ENCODE results near the gene B3GALNT1. TPM values are rescaled to one million over a fixed set of nuclear protein-coding genes. Genes with fewer than 3 reads are reported as not detected.

B3GALNT1 gene
- total and polyA plus RNA-seq, 2 donors from 2014 or later = 18.0 to 25.7 TPM

DNA sequence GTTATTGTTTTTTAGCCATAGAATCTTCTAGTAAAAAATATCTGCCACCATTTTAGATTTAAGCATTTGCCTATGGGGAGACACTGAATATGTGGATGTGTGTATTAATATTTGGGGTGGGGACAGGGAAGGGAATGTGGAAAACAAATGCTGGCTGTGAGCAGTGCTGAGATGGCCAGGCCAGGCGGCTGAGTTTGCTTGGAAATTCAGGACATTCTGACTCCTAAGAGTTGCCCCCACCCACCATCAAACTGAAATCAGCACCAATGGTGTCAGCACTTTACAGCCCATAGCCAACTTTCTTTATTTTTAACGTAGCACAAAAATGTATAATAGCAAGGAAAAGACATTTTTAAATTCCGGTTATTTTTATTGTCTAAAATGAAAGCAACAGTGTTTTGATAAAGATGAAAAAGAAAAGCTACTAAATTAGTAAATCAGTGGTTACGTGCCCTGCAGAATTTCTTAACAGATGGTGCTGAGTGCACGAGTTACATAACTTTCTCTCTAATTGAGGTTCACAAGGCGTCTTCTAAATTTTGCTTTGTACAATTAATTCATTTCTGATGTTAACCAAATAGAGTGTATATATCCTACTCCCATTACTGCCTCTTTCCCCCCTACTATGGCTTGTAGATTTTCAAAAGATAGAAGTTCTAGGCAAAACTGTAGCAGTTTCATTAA, 34.0 kb downstream of the B3GALNT1 start:
- Histone ChIP-seq H3K9me3 (ENCODE audit: control insufficient read depth in 2 of 3, insufficient read depth in 1 of 3, low read length in 3 of 3) (no peaks in the 10 kb centered on the region), H3K4me1 (ENCODE audit: control insufficient read depth in 2 of 3, insufficient read depth in 2 of 3, low read depth in 1 of 3, low read length in 3 of 3) (peaks cover 0 to 13% (median 3%) of the 10 kb centered on the region in 3 donors), H3K9ac (ENCODE audit: low read length in 3 of 3) (no peak overlapping the region), H3K36me3 (ENCODE audit: control insufficient read depth in 2 of 3, insufficient read depth in 3 of 3, low read length in 3 of 3) (peaks cover 0 to 2% (median 0%) of the 10 kb centered on the region in 3 donors), H3K4me3 (ENCODE audit: low read length in 3 of 3) (no peak overlapping the region), H3K27me3 (ENCODE audit: control insufficient read depth, insufficient read depth, low read length) (no peaks in the 10 kb centered on the region), H3K27ac (ENCODE audit: low read depth in 2 of 2, low read length in 2 of 2) (no peak overlapping the region)
- no peak for FAIRE-seq
- intact Hi-C loops (cut with DNase I) = no loop called here
- TF ChIP-seq, protein P1, sequence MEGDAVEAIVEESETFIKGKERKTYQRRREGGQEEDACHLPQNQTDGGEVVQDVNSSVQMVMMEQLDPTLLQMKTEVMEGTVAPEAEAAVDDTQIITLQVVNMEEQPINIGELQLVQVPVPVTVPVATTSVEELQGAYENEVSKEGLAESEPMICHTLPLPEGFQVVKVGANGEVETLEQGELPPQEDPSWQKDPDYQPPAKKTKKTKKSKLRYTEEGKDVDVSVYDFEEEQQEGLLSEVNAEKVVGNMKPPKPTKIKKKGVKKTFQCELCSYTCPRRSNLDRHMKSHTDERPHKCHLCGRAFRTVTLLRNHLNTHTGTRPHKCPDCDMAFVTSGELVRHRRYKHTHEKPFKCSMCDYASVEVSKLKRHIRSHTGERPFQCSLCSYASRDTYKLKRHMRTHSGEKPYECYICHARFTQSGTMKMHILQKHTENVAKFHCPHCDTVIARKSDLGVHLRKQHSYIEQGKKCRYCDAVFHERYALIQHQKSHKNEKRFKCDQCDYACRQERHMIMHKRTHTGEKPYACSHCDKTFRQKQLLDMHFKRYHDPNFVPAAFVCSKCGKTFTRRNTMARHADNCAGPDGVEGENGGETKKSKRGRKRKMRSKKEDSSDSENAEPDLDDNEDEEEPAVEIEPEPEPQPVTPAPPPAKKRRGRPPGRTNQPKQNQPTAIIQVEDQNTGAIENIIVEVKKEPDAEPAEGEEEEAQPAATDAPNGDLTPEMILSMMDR (IDR thresholded peaks at IDR 0.05; ENCODE audit: borderline replicate concordance, extremely low read depth, insufficient read depth) = no peak
- no peak for DNase-seq

DNA sequence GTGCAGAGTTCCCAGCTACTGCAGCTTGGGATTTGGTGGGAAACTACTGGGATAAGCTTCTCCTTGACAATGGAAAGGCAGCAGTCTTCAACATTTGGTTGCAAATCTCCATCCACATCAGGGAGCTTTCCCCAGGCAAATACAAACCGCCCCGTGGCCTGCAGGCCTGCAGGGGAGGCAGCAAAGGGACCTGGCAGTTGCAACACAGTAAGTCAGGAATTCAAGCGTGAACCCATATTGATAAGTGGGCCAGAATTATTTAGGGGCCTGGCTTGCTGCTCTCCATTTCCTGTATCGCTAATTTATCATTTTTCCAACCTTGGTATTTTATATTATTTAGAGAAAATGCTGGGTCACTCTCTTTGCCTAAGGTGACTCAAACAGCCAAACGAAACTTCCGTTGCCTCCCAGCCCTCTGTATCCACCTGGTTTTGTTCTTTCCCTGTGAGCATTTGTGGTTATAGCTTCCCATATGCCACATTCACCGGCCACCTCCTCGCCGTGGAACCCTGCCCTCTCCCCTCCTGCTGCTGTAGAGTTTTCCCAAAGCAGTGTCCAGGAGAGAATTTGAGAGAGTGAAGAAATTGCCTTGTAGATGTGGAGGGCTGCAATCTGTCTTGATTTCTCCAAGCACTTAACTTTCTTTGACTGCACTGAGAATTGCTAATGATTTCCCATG, 34.8 kb downstream of the B3GALNT1 start:
- DNase-seq = no peak
- H3K4me3 ChIP-seq (ENCODE audit: low read length in 3 of 3) = no peak overlapping the region
- H3K9ac ChIP-seq (ENCODE audit: low read length in 3 of 3) = no peak overlapping the region
- no peaks in the 10 kb centered on the region for H3K9me3 ChIP-seq (ENCODE audit: control insufficient read depth in 2 of 3, insufficient read depth in 1 of 3, low read length in 3 of 3)
- H3K27me3 ChIP-seq (ENCODE audit: control insufficient read depth, insufficient read depth, low read length) = no peaks in the 10 kb centered on the region
- peaks cover 0 to 2% (median 0%) of the 10 kb centered on the region in 3 donors for H3K36me3 ChIP-seq (ENCODE audit: control insufficient read depth in 2 of 3, insufficient read depth in 3 of 3, low read length in 3 of 3)
- H3K27ac ChIP-seq (ENCODE audit: low read depth in 2 of 2, low read length in 2 of 2) = no peak overlapping the region
- TF ChIP-seq, protein P1 (IDR thresholded peaks at IDR 0.05; ENCODE audit: borderline replicate concordance, extremely low read depth, insufficient read depth) = no peak
- H3K4me1 ChIP-seq (ENCODE audit: control insufficient read depth in 2 of 3, insufficient read depth in 2 of 3, low read depth in 1 of 3, low read length in 3 of 3) = peaks cover 0 to 13% (median 3%) of the 10 kb centered on the region in 3 donors
- no peak for FAIRE-seq
- intact Hi-C loops (cut with DNase I) = no loop called here

DNA sequence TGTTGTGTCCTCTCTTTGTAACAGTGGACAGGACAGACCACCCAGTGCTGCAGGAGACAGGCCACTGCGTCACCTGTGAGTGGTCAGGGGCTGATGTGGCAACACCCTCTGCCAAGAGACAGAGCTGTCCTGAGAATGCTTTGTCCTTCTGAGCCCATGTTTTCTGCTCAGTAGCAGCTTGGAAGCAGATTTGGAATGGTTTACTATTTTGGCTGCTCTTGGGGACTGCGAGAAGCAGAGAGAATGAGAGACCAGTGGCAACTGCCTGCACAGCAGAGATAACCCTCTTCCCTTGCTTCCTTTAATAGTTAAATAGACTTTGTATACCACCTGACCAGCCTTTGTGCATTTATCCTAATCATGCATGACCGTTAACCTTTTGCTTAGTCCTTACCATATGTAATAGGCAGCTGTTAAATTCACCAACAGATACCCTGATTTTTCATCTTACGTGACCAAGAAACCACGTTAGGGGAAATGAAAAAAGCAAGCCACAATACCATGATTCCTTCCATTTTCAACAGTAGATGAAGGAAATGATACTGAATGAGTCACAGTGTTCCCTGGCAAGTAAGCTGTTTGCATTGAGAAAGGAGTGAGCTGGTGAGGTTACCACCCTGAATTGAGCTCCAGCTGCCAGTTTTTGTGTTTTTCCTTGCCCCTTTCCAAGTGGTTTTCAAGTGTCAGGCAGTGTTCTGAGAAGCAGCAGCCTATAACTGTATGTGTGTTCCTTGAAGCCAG, 35.5 kb downstream of the B3GALNT1 start:
- no peaks in the 10 kb centered on the region for H3K27me3 ChIP-seq (ENCODE audit: control insufficient read depth, insufficient read depth, low read length)
- H3K27ac ChIP-seq (ENCODE audit: low read depth in 2 of 2, low read length in 2 of 2) = no peak overlapping the region
- no peaks in the 10 kb centered on the region for H3K9me3 ChIP-seq (ENCODE audit: control insufficient read depth in 2 of 3, insufficient read depth in 1 of 3, low read length in 3 of 3)
- DNase-seq (no peak), FAIRE-seq (no peak)
- intact Hi-C loops (cut with DNase I) = no loop called here
- TF ChIP-seq, protein P1 (IDR thresholded peaks at IDR 0.05; ENCODE audit: borderline replicate concordance, extremely low read depth, insufficient read depth) = no peak
- no peak overlapping the region for H3K4me3 ChIP-seq (ENCODE audit: low read length in 3 of 3)
- H3K9ac ChIP-seq (ENCODE audit: low read length in 3 of 3) = no peak overlapping the region
- H3K36me3 ChIP-seq (ENCODE audit: control insufficient read depth in 2 of 3, insufficient read depth in 3 of 3, low read length in 3 of 3) = peaks cover 0 to 2% (median 0%) of the 10 kb centered on the region in 3 donors
- H3K4me1 ChIP-seq (ENCODE audit: control insufficient read depth in 2 of 3, insufficient read depth in 2 of 3, low read depth in 1 of 3, low read length in 3 of 3) = peaks cover 0 to 13% (median 3%) of the 10 kb centered on the region in 3 donors

All from kidney (tissue), 14 donors.